NB4 (cell line): Measurements from ENCODE around the gene GLRX.

Experiments used
- DNase-seq: peaks from one replicate; pipeline ENCODE4 v3.0.0; 2010; ENCODE audit warnings: low read depth
- H3K4me3 ChIP-seq: one replicate; pipeline ENCODE4 v1.5.1; 2011; ENCODE audit warnings: mild to moderate bottlenecking, low read depth, low read length, moderate library complexity
- CTCF ChIP-seq: IDR thresholded peaks from one replicate; pipeline ENCODE4 v1.5.1; 2012; ENCODE audit warnings: low read depth, low read length
- MAX ChIP-seq: IDR thresholded peaks from 2 replicates; pipeline ENCODE4 v1.6.1; 2011; ENCODE audit warnings: low read depth, low read length
- MYC ChIP-seq: IDR thresholded peaks from 2 replicates; pipeline ENCODE4 v1.6.1; 2011; ENCODE audit warnings: low read depth, low read length
- POLR2A ChIP-seq: IDR thresholded peaks from 2 replicates; pipeline ENCODE4 v1.6.1; 2011; ENCODE audit warnings: mild to moderate bottlenecking; ENCODE audit not compliant: insufficient read length; ENCODE audit errors: extremely low read depth

GLRX gene

DNA sequence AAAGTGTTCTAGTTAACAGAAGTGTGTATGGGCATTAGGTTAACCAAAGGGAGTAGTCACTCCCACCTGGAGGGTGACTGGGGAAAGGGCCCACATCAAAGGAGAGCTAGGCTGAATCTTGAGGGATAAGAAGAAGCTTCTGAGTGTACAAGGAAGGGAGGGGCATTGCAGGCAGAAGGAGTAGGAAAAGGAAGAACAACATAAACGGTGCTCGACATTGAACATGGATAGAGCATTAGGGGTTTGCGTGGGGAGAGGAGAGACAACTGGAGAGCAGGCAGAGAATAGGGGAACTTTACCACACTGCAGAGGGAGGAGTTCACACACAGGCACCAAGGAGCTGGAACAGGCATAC lies 5.3 kb upstream of the GLRX start:
- TF ChIP-seq MAX: no peak
- TF ChIP-seq POLR2A: no peak
- TF ChIP-seq MYC: no peak
- TF ChIP-seq CTCF: no peak
- no peak for DNase-seq
- H3K4me3 ChIP-seq: no peak overlapping the region

- H3K4me3 ChIP-seq: no peak overlapping the region
- no peak for DNase-seq
- no peak for TF ChIP-seq MAX
- TF ChIP-seq MYC: no peak
- no peak for TF ChIP-seq CTCF
- no peak for TF ChIP-seq POLR2A
These were observed 4.7 kb upstream of the GLRX start for GRCh38 chr5:95826949-95827891.

GRCh38 chr5:95825495-95825894 lies 3.0 kb upstream of the GLRX start:
- no peak overlapping the region for H3K4me3 ChIP-seq
- no peak for DNase-seq
- no peak for TF ChIP-seq POLR2A
- TF ChIP-seq CTCF: no peak
- TF ChIP-seq MAX: no peak
- TF ChIP-seq MYC: no peak

GRCh38 chr5:95824747-95825146 lies 2.2 kb upstream of the GLRX start:
- DNase-seq: no peak
- no peak overlapping the region for H3K4me3 ChIP-seq
- TF ChIP-seq MYC (no peak), MAX (no peak), POLR2A (no peak), CTCF (no peak)

GRCh38 chr5:95823738-95824609 lies 1.4 kb upstream of the GLRX start:
- TF ChIP-seq MAX (peak; percentile 86), MYC (no peak; the same call in 1 of the 2 replicates)
- DNase-seq: peak; percentile 87
- peak overlapping the region; percentile 98 for H3K4me3 ChIP-seq

DNA sequence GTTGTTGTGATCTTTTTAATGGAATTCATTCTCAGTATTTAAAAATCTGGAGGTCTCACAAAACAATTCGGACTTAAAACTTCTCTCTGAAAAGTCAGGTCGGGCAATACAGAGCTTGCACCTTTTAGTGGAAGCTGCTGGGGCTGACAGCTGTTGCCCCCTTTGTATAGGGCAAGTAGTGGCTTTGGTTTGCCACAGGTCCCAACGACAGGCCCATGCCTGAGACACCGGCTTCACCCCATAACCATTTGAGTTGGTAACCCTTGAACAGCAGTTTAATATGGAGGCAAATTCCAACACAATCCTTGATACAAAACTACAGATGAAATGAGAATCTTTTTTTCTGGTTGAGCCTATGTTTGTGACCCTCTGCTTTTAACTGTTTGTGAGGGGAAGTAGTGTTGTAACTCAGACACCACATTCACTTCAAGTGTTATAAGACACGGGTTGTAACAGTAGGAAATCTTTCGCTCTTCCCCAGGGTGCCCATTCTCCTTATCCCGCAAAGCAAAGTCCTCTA lies 752 bp upstream of the GLRX start:
- DNase-seq: peak; percentile 33
- no peak for TF ChIP-seq MYC
- no peak for TF ChIP-seq MAX
- TF ChIP-seq CTCF: no peak
- H3K4me3 ChIP-seq: peak overlapping the region; percentile 98
